GM21825 (cell line): ENCODE data around the gene RNASEH2A.
"Not testable (repeated sequence)": the region's sequence is repeated elsewhere in the genome, so short reads cannot be mapped to it uniquely, and the experiment has no call there.

Experiments
- ATAC-seq: cut with Tn5 transposase; IDR thresholded peaks from one replicate; pipeline ENCODE4 v1.9.1; 2021; ENCODE audit warnings: mild to moderate bottlenecking, moderate library complexity; ENCODE audit not compliant: unreplicated experiment

The RNASEH2A gene

DNA sequence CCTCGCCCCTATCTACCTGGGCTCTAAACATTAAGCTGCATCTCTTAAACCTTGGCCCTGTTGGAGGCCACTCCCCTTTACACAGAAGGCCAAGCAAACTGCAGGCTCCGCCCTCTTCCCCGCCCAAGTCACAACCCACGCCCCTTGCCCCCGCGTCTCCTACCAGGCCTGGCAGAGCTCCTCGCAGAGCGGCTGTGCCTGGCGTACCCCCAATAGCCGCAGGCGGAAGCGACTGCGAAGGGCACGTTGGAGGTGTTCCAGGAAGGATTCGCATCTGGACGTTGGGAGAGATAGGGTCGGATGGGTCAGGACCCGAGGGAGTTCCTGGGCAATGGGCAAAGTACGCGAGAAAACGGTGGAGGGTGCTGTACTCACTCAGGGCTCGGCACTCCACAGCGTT, 22.1 kb downstream of the RNASEH2A start:
- no peak for ATAC-seq

- no peak for ATAC-seq
These were observed 27.0 kb downstream of the RNASEH2A start for GRCh38 chr19:12833418-12833737.

DNA sequence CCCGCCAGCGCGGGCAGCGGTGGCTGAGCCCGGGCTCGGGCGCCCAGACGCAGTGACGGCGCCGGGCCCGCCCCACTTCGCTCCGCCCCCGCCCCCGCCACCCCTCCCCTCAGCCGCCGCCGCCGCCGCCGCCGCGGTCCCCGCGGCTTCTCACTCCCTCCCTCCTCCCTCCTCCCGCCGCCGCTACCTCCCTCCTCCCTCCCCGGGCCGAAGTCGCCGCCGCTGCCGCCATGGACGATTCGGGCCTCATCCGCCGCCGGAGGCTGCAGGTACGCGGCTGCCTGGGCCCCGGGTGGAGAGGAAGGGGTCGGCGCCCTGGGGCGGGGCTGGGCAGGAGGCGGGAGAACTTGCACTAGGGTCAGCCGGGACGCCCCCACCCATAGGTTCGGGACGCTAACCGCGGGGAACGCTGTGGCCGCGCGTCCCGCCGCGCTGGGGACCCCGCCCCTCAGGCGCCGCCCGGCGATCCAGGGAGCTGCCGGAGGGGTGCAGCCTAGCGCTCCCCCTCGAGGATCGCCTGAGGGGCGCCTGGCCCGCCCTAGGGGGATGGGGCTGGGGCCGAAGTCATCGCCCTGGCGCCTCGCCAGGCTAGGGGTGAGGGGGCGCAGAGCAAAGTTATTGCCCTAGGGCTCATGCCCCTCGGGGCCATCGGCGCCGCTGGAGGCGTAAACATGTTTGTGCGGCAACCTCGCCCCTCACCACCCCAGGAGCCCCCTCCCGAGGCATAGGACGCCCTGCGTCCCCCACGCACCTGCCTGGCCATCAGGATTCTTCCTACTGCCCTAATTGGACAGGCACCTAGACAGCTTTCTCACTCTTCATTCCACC, 27.6 kb downstream of the RNASEH2A start:
- ATAC-seq, result no peak

- ATAC-seq, result no peak
These were observed 28.2 kb downstream of the RNASEH2A start, which contains the start of gene RTBDN for GRCh38 chr19:12834566-12834943. Gene RTBDN, minus strand, starts transcription at chr19:12834579. Its CDS starts 4,600 bp downstream, at chr19:12829979.

GRCh38 chr19:12834976-12835757, 28.8 kb downstream of the RNASEH2A start:
- no peak for ATAC-seq

DNA sequence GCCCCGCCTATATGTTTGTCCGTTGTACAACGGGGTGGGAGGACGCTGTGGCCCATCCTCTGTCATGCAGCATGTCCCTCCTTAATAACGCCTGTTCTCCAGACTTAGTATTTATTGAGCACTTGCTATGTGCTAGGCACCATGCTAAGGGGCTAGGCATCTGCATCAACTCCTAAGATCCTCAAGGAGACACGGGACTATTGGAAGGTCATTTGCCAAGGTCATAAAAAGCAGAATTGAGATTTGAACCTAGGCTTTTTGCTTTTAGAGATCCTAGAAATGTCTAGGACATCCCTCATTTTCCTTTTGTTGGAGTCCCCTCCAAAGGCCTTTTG, 30.1 kb downstream of the RNASEH2A start:
- no peak for ATAC-seq

DNA sequence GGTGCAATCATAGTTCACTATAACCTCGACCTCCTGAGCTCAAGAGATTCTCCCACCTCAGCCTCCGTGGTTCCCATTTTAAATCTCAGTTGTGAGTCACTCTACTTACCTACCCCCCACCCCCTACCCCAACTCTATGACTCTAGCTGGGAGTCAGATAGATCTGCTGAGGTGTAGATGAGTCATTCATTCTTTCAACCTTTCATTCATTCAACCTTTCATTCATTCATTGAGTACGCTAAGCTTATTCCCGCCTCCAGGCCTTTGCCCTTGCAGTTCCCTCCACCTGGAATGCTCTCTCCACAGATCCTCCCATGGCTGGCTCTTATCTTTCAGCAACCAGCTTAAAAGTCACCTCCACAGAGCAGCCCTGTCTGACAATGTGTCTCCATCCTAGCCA, 30.8 kb downstream of the RNASEH2A start:
- no peak for ATAC-seq

DNA sequence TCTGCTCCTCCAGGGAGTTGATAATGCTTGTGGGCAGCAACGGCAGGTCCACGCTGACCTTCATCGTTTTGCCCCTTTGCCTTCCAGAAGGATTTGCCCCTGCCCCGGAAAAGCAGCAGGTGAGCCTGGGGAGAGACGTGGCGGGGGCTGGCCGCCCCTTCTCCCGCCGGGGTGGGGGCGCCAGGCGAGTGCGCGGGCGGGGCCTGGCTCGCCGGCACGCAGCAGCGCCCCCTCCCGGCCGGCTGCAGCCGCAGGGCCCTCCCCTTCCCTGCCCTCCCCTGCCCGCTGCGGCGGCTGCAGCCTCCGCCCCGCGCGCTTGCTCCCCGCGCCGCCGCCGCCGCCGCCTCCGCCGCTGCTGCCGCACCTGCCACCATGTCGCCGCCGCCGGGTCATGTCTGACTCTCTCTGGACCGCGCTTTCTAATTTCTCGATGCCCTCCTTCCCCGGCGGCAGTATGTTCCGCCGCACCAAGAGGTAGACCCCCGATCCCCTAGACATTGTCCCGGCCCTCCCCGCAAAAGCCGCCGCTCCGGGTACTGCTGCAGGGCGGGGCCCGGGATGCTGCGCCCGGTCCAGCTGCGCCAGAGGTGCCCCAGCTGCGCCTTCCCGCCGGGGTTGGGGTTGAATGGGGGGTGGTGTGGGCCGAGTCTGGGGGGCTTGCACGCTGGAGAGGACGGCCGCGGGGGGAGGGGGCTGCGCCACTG, 31.9 kb downstream of the RNASEH2A start, which contains the start of gene MAST1:
Gene MAST1 (plus strand): TSS at position 334 of the 704 bp plus-strand sequence. CDS start 58 bp downstream, at position 392.
- ATAC-seq, result no peak

- no peak for ATAC-seq
These were observed 32.7 kb downstream of the RNASEH2A start for GRCh38 chr19:12838886-12839756.

DNA sequence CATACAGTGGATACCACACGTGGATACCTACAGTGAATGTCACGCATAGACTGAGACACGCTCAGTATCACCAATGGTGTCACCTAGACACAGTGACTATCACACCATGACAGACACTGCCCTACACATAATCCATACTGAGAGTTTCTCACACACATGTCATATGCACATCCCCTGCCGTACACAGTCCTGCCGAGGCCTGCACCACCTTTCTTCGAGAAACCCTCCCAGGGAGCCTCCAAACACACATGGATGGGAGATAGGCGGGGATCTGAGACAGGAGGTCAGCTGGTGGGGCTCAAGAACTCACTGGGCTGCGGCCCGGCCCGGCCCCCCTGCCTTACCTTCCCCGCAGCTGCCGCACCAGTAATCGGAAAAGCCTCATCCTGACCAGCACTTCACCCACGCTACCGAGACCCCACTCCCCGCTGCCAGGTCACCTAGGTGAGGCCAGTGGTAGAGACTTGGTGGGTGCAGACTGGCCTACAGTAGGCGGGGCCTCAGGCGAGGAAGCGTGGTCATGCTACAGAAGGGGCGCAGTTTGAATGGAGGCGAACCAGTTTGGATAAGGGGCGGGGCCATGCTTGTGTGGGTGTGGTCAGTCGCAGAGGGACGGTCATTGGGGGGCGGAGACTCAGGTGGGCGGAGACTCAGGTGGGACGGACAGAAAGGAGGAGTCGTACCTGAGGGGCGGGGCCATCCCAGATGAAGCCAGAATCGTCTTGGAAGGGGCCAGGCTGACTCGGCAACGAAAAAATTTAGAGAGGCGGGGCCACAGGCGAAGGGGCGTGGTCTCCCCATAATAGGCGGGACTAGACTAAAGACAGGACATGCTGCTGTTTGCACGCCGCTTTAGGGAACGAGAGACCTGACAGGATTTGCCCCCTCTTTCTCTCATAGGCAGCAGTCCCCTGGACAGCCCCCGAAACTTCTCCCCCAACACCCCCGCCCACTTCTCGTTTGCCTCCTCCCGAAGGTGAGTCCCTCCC, 34.0 kb downstream of the RNASEH2A start:
- no peak for ATAC-seq

DNA sequence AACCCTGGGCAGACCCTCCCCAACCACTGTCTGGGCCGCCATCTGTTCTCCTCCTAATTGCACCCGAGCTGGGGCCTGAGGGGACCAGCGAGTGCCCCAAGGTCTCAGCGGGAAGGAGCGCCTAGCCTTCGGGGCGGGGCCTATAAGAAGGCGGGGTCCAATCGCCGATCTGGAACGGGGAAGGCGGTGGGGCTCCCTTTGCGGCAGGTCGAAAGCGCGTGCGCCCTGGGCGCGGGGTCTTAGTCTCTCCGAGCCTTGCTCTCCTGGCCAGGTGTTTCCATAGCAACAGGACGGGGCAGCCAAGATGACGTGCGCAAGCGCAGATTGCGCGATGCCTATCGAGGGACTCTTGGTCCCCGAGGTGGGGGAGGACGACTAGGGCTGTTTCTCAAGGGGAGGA, 34.7 kb downstream of the RNASEH2A start:
- no peak for ATAC-seq

DNA sequence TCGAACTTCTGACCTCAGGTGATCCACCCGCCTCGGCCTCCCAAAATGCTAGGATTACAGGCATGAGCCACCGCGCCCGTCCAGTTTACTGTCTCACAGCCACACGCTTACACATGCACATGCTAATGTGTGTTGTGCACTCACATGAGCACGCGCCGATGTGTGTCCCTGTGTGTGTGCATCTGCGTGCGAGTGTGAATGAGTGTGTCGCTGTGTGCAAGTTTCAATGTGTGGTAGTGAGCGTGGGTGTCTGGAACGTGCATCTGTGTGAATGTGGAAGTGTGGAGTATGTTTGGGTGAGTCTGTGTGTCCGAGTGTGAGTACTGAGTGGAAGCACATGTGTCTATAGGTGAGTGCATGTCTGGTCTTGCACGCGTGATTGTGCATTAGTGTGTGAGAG, 36.1 kb downstream of the RNASEH2A start:
- no peak for ATAC-seq

DNA sequence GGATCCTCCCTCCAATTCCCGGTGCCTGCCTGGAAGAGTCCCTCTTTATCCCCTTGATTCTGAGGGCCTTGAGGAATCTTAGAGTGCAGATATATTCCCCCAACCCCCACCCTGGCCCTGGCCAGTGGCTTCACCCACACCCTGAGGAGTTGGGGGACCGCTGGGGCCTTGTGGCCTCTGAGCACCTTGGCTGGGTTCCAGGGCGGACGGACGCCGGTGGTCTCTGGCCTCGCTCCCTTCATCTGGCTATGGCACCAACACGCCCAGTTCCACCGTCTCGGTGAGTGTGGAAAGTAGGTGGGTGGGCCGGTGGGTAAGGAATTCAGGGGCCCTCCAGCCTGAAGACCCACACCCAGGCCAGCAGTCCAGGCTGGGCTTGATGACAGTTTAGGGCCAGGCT, 36.9 kb downstream of the RNASEH2A start:
- ATAC-seq, result no peak

DNA sequence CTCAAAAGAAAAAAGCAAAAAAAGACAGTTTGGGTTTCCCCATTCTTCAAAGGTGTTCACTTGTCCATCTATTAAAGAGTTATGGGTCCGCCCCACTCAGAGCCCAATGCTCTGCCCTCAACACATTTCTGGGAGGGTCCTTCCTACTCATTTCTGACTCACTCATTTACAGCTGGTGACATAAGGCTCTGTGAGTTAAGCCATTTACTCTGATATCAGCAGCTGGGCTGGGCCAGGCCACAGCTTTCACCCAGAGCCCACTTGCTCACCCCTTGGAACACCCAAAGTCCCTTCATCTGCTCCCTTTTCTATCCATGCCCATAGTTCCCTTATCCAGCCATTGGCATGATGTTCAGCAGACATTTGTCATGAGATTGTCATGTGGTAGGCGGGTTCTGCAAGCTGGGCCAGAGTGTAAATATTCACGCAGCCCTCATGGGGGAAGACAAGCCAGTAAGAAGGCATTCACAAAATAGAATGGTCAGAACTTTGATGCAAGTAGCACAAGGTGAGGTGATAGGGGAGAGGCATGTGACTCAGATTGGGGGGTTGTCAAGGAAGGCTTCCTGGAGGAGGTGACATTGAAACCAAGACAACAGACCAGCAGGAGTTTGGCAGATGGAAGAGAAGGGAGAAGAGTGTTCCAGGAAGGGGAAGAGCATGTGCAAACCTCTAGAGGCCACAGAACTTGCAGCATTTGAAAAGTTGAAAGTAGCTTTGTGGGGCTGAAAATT, 37.8 kb downstream of the RNASEH2A start:
- ATAC-seq, result no peak

DNA sequence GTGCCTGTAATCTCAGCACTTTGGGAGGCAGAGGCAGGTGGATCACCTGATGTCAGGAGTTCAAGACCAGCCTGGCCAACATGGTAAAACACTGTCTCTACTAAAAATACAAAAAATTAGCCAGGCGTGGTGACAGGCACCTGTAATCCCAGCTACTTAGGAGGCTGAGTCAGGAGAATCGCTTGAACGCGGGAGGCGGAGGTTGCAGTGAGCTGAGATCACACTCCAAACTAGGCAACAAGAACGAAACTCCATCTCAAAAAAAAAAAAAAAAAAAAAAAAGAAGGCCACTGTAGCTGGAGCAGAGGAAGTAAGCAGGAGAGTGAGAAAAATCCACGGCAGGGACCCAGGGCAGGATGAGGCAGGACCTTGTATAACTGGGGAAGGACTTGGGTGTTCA, 40.2 kb downstream of the RNASEH2A start:
- ATAC-seq, result not testable (repeated sequence)

DNA sequence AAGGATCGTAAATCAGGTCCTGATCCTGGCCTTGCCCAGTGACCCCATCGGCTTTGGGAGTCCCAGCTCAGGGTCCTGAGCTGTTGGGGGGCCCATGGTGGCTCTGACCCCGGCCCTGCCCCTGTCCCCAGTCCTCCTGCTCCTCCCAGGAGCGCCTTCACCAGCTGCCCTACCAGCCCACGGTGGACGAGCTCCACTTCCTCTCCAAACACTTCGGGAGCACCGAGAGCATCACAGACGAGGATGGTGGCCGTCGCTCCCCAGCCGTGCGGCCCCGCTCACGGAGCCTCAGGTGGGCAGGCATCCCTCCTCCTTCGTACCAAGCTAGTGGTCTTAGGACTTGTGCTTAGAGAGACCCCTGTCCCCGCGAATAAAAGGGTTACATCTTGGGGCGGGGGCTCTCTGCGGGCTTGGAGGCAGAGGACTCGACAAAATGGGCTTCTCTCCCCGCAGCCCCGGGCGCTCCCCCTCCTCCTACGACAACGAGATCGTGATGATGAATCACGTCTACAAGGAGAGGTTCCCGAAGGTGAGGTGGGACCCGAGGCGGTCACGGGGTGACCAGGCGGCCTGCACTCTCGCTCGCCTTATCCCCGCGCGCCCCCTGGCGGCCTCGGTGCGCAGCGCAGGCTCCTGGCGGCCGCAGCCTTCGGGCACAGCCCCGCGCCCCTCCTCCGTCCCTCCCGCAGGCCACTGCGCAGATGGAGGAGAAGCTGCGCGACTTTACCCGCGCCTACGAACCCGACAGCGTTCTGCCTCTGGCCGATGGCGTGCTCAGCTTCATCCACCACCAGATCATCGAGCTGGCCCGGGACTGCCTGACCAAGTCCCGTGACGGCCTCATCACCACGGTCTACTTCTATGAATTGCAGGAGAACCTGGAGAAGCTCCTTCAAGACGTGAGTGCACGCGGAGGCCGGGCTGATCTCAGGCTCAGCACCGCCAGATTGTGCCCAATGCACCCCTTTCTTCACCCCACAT, 41.1 kb downstream of the RNASEH2A start:
- peak; percentile 64 for ATAC-seq

- no peak for ATAC-seq
These were observed 50.3 kb downstream of the RNASEH2A start for GRCh38 chr19:12856653-12857052.
